RPMI8226 (cell line): ENCODE data around the gene RPL32.
"Not testable (repeated sequence)": the region's sequence is repeated elsewhere in the genome, so short reads cannot be mapped to it uniquely, and the experiment has no call there.

Experiments
- DNase-seq: peaks from one replicate; pipeline ENCODE4 v3.0.0-alpha.2; 2015

Gene RPL32

GRCh38 chr3:12807066-12807465 lies 34.3 kb downstream of the RPL32 start:
- DNase-seq: no peak

DNA sequence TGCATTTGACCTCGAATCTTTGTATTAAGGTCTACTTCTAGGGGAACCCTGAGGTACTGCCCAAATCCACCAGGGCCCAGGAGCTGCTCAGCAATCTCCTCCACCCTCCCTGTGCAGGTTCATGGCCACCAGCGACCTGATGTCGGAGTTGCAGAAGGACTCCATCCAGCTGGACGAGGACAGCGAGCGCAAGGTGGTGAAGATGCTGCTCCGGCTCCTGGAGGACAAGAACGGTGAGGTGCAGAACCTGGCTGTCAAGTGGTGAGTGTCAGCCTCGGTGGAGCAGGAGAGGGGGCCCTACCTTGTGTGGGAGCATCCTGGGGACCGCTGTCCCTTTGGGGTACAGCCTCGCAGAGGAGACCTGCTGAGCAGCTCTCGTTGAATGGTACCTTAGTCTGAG lies 38.0 kb downstream of the RPL32 start:
- no peak for DNase-seq

DNA sequence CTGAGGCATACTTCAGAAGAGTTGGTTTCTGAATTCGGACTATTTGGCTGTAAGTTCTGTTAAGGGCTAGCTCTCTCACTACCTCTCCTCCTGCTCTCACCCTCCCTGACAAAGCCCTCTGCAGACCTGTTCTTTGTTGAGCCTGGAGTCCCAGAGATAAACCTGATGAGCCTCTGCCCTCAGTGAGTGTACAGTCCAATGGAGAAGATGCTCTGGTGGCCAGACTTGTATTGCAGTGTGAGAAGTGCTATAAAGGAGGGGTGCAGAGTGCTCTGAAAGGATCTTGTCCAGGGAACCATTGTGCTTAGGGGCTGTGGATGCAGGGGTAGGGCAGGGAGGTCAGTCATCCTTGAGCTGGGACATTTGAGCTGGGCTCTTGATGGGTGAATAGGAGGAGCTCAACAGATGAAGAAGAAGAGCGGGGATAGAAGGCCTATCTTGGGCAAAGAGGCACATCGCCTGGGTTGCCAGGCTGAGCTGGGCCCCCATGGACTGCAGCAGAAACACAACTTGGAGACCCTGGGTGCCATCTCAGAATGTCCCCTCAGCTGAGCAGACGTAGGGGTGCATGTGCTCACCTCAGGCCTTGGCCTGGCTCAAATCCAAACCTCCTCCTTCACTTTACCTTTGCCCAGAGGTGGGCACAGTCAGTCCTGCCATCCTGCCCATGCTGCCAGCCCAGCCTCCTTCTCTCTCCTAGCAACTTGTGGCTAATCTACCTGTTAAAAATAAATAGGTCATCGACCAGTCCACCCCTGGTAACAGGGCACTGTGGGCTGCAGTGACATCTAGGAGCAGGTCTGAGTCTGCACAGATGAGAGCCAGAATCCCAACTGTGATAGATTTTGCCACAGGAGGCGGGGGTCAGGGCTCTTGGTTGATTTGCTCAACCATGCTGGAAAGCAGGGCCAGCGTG lies 41.6 kb downstream of the RPL32 start:
- DNase-seq: no peak

GRCh38 chr3:12798559-12799179 lies 42.7 kb downstream of the RPL32 start:
- no peak for DNase-seq

- DNase-seq: no peak
Observed at GRCh38 chr3:12797892-12798558, 43.3 kb downstream of the RPL32 start.

GRCh38 chr3:12797124-12797891 lies 44.1 kb downstream of the RPL32 start:
- no peak for DNase-seq

DNA sequence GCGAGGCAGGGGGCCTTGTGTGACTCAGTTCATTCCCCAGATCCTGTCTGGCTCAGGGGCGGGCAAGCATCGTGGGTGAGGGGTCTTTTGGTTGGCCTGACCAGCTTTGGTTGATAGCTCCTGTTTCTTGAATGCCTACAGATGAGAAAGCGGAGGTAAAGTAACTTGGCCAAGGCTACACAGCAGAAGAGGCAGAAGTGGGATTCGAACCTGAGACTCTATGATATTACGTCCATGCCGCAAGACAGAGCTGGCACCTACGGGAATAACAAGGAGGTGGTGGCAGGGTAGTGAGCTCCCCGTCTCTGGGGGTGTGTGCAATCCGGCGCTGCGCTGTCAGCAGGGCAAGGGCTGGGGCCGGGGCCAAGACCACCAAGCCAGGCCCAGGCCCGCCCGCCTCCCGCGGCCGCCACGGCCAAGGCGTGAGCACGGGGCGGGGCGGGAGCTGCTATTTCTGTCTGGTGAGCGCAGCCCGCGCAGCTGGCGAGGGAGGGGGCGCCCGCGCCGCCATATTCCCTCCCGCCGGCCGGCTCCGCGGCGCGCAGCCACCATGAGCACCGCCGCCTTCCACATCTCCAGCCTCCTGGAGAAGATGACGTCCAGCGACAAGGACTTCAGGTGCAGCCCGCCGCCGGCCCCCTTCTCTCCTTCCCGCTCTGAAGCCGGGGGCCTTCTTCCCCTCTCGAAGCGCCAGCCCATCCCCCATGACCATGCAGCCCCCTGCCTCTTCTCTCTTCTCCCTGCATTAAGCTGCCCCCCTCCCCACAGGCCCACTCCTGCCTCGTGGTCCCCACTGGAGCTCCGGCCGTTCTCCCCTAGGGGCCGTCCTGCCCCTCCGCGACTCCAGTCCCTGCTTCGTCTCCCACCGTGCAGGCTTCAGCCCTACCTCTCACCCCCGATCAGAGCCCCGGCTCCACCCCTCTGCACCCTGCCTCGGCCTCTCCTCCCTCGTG lies 44.9 kb downstream of the RPL32 start, which contains the start of gene CAND2:
TSS of gene CAND2 (plus strand) at position 510 of the 953 bp plus-strand sequence. CDS start at position 551, 41 bp downstream.
- peak; percentile 43 for DNase-seq

DNA sequence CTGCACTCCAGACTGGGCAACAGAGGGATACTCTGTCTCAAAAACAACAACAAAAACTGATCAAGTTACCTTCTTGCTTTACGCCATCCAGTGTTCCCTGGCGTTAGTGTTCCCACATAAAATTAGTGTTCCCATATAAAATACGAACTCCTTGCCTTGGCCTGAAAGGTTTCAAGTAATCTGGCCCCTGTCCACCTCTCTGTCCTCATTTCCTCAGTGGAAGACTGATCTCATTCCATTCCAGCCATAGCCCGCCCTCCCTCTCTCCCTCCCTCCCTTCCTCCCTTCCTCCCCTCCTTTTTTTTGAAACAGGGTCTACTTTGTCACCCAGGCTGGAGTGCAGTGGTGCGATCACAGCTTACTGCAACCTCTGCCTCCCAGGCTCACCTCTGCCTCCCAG lies 47.7 kb downstream of the RPL32 start:
- DNase-seq: no peak

GRCh38 chr3:12791430-12791829 lies 49.9 kb downstream of the RPL32 start:
- no peak for DNase-seq

- not testable (repeated sequence) for DNase-seq
Observed at GRCh38 chr3:12787967-12788690, 53.2 kb downstream of the RPL32 start.

- peak; percentile 52 for DNase-seq
Observed at GRCh38 chr3:12787346-12787745, 54.0 kb downstream of the RPL32 start.

DNA sequence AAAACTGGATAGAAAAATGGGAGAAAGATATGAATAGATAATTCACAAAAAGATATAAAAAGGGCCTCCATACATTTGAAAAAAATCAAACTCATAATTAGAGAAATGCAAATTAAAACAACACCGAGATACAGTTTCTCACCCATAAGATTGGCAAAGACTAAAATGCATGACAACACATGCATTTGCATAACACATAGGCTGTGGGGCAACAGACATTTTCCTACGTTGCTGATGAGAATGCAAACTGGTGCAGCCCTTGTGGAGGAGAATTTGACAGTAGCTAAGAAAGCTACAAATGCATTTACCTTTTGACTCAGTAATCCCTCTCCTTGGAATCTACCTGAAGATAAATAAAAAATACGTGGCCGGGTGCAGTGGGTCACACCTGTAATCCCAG lies 56.3 kb downstream of the RPL32 start:
- no peak for DNase-seq
